Activated T-helper 1 cell treated with Interleukin-2 at 50 U/mL for 16 hours (primary cell): ENCODE measurements around the gene TGFBR2.
"Not testable (repeated sequence)": the region's sequence is repeated elsewhere in the genome, so short reads cannot be mapped to it uniquely, and the experiment has no call there.

Experiments used
- DNase-seq: peaks from one replicate; pipeline ENCODE4 v3.0.0-alpha.2; 2020; ENCODE audit warnings: low read depth

The TGFBR2 gene

GRCh38 chr3:30619318-30619717, 12.9 kb downstream of the TGFBR2 start:
- no peak for DNase-seq

- no peak for DNase-seq
These were observed 14.3 kb downstream of the TGFBR2 start for GRCh38 chr3:30620402-30621360.

GRCh38 chr3:30621576-30621975, 15.2 kb downstream of the TGFBR2 start:
- no peak for DNase-seq

- DNase-seq, result no peak
These were observed 15.7 kb downstream of the TGFBR2 start for GRCh38 chr3:30622047-30622545.

- no peak for DNase-seq
These were observed 16.4 kb downstream of the TGFBR2 start for GRCh38 chr3:30622790-30623189.

DNA sequence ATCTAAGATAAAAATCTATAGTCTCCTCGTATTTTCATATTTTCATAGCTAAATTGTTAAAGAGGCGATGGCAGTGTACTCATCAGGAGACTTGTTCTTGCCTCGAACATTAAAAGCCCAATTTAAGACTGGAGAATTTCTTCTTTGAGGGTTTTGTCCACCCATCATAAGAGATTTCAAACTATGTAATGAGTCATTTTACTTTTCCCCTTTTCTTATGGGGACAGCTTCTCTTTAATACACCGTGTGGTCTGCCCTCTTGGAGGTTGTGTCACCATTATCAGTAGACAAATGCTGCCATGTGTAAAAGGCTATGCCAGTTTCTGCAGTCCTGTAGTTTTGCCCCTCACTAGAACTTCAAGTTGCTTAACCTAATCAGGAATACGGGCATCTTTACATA, 16.9 kb downstream of the TGFBR2 start:
- no peak for DNase-seq

- not testable (repeated sequence) for DNase-seq
These were observed 18.1 kb downstream of the TGFBR2 start for GRCh38 chr3:30624480-30624879.

DNA sequence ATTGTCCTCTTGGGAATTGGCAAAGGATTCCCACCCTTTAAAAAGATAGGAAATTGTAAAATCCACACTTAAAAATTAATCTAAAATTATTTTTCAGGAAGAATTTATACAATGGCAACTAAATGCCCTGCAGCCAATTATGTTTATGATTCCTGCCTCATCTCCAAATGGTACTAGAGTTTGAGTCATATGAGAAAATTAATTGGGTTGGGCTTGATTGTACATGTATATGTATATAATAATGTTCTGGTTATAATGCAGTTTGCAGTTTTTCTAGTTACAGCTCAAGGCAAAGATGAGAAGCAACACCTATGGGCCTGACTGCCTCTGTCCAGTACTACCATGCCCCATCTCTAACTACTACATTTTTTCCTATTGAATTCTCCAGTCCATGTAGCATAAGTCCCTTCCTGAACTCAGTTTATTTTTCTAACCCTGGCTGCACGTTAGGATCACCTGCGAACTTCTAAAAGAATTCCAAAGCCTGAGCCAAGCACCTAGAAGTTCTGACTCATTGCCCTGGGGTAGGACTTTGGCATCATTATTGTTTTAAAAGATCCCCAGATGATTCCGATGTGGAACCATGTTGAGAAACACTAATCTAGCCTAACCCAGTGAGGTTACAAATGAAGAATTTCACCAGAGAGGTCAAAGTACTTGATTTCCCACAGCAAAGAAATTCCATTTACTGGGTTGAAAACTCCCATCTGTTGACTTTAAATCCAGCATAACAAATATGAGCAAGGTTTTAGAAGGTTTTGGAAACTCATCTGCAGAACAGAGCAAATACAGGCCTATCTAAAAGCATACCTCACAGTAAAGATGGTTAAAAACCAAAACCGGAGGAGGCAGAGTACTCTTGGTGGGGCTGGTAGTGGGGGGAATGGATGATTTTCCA, 19.4 kb downstream of the TGFBR2 start:
- no peak for DNase-seq

DNA sequence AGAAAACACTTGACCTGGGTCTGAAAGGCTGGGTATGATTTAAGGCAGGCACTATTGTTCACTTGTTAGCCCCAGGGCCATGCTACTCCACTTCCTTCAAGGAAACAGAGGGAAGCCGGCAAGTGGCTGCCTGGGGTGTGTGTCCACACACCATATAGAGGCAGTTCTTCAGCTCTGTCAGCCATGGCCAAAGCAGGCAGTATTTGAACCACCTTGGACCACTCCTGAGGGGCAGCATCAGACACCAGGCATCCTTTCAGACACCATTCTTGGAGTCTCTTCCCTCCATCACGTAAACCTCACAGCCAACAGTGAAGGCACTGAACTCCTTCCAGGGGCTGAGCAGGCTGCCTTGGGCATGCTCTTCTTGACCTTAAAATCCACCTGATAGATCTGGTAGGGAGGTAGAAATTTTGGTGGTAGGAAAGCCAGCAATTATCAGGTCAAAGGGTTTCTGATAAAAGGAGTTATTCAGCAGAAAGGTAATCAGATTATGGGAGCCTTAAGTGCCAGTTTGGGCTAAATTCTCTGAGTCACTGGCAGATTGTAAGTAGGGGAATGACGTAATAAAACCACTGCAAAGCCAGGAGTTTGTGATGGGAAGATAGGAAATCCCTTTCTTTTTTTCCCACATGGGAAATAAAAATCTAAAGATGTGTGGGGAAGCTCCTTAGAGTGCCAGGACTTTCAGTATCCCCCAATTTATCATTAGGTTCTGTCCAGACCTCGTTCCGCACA, 20.2 kb downstream of the TGFBR2 start:
- DNase-seq, result no peak

DNA sequence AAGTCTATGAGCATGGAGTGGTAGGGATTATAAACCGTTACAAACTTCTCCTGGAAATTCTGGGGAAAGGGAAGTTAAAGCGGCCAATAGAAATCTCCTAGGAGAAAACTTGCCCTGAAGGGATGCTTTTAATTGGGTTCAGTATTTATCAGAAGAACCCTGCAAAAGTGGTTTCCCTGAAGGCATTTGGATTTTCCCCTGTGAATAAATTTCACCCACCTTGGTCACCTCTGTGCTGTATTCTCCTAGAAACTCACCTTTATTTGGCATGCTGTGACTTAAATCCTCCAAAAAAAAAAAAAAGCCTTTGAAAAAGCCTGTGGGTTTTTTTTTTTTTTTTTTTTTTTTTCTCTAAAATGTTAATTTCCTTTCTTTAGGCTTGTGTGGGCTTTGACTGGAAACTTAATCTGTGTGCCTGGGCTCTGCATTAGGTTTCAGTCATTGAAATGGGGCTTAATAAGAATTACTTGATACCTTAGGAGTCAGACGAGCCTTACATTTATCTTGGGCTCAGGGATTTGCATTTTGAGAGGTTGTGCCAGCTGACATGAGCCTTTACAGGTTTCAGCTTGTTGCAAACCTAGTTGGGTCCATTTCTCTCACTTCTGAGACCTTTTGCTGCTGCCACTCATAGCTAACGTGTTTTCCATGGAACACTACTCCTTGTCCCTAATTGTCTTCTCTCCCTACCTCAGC, 22.0 kb downstream of the TGFBR2 start:
- DNase-seq, result no peak

- DNase-seq, result no peak
These were observed 22.6 kb downstream of the TGFBR2 start for GRCh38 chr3:30628901-30629590.

DNA sequence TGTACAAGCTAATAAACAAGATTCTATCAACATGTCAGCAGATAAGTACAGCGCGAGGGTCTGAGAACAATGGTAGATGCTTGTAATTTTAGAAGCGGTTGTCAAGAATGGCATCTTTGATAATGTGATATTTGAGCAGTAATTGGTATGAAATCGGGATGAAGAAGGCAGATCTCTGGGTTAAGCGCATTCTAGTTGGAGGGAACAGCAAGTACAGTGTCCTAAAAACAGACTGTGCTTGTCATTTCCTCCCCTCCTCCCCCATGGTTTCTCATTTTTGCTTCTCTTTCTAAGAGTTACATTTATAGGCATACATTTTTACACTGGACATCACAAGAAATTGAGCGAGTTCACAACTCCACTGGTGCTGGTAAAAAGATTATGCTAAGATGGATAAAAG, 23.3 kb downstream of the TGFBR2 start:
- DNase-seq, result no peak

GRCh38 chr3:30630238-30631030, 24.0 kb downstream of the TGFBR2 start:
- DNase-seq, result no peak

GRCh38 chr3:30631243-30631904, 25.0 kb downstream of the TGFBR2 start:
- DNase-seq, result peak; percentile 22

DNA sequence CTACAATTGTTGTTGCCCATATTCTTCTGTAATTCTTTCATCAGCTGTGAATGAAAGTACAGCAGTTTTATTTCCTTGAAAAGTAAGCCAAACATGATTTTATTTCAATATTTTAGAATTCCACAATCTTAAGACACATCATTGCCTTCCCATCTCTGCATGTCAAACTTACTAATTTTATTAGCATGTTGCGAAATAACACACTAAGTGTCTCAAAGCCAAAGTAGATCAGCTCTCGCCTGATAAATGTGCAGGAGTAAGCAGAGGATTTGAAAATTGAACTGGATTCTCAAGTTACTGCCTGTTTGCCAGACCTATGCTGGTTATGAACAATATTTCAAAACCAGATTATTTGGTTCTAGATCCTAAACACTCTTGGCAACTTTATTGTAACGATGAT, 25.7 kb downstream of the TGFBR2 start:
- no peak for DNase-seq

GRCh38 chr3:30632521-30632920, 26.1 kb downstream of the TGFBR2 start:
- no peak for DNase-seq

DNA sequence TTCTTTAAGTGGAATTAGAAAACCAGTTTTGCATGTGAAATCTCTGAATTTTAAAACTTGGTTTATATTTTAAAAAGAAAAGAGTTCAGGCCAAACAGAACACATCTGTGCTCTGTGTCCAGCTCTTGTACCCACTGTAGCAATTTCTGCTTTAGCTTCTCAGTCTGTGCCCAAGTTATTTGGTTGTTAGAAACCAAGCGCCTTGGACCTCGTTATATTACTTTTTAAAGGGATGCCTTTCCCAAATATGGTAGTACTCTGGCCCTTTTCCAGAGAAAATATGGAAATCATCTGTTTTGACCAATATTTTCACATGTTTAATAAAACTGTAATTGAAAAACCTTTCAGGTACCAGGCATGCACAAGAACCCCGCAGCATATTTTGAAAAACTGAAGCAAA, 27.3 kb downstream of the TGFBR2 start:
- DNase-seq, result no peak

DNA sequence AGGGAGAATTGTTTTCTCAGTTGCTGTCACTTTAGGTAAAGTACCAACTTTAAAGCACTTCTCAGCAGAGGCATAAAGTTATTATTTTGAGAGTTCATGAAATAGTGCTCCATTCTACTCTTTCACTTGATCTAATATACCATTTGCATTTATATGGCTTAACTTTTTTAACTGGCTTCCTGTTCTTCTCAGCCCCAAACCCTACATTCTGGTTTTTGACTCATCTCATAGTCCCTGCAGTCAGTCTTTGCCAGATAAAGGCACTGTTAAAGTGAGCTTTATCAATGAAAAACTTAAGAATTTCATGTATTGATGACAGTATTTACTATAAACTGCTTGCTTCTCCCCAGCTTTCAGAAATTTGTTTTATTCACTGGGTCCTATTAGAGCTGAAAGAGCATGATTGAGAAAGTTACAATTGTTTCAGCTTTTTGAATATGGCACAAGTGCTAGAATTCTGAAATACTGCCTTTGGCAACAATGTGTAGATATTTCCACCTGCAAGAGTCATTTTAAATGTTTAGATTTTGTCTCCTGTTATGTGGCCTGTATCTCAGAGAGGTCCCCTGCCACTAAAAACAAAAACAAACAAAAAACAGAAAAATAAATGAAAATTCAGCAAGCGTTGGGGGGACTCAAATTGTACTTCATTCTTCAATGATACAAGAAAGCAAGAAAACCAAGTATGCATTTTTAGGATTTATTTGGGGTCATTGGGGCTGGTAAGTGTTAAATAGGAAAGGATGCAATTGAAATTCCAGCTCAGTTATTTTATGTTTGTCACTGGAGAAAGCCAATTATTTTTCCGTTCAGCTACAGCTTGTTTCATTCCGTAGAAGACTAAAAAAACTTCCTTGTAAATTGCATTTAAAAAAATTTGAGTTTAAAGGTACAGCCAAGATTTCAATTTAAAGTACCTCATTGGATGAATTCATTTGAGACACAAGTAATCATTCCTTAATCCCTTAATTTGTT, 28.6 kb downstream of the TGFBR2 start:
- DNase-seq, result no peak
